Activated effector memory CD4-positive, alpha-beta T cell treated with Interleukin-2 at 50 U/mL for 16 hours (primary cell): ENCODE data around the gene KIF16B.
"Not testable (repeated sequence)": the region's sequence is repeated elsewhere in the genome, so short reads cannot be mapped to it uniquely, and the experiment has no call there.

ENCODE experiments used
- DNase-seq: peaks from one replicate; pipeline ENCODE4 v3.0.0-alpha.2; 2020

Gene KIF16B

DNA sequence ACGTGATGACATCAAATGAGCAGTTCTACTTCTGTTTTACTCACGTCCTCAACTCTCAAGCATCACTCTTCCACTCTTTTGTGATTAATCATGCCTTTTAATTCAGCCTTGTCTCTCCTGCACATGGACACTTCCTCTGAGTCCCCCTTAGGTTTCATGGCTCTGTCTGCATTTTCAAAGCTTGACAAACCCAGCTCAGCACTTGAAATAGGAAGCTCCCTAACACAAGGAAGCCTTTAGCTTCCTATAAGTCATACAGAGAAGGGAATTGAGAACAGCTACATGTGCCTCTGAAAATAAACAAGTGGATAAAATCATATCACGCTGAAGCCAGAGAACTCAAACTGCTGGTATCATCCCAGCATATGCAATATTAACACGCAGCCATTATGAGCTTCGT is 21.2 kb downstream of the KIF16B start:
- no peak for DNase-seq

DNA sequence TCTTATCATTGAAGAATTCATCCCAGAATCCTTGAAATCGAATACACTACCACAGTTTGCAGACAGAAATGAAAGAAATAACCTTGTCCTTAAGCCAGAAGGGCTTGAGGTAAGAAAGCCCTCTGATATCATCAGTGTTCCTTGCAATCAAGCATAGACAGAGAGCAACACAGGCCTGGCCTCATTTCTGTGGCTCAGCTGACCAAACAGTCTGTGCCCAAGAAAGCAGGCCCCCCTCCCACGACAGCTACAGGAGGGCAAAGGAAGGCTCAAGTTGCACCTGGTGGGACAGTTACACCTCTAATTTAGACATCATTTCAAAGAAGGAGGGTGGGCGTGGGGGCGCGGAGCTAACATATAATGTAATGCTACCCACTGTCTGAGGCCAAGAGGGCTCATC is 21.6 kb downstream of the KIF16B start:
- DNase-seq: no peak

DNA sequence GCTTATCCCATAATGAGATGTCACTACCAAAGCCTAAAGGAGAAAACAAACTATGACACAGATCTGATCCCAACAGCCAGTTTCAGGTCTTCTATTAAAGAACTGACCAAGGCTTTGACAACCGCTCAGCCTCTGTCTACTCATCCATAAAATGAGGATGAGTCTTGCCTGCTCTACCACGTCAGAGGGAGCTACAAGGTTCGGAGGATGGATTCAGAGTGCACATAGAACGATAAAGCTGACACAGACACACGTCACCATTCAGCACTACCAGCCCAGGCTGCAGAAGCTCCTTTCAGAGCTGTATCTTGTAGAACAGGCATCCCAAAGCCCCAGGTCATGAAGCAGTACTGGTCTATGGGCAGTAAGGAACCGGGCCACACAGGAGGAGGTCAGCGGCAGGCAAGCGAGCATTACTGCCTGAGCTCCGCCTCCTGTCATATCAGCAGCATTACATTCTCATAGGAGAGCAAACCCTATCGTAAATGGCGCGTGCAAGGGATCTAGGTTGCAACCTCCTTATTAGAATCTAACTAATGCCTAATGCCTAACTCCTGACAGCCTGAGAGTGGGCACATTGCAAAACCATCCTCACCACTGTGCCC is 25.1 kb downstream of the KIF16B start:
- no peak for DNase-seq

DNA sequence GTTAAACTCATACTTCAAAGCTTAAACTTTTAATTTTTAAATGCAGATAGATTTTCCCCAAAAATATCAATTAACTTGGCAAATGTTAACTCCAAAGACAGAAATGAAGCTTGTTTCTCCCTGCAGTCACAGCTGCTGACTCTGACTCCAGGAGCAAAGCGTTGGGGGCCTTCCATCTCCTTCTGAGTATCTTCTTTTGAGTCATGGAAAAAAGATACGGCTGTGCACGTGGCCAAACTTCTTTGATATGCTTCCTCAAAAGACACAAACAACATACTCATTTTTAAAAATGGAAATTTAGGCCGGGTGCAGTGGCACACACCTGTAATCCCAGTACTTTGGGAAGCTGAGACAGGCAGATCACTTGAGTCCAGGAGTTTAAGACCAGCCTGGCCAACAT is 28.3 kb downstream of the KIF16B start:
- no peak for DNase-seq

DNA sequence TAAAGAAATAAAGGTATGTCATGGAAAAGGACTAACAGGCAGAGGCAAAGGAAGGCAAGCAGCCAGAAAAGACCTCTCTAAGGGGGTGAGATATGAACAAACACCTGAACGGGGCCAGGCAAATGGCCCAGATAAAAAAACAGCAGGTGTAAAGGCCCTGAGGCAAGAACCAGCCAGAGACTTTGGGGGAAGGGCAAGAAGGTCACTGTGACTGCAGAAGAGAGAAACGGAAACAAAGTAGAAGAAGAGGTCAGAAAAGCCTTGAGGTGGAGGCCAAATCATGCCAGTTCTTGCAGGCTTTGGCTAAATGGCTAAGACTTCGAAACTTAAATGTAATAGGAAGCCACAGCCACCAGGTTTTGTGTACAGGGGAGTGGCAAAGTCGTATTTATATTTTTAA is 30.8 kb downstream of the KIF16B start:
- no peak for DNase-seq

DNA sequence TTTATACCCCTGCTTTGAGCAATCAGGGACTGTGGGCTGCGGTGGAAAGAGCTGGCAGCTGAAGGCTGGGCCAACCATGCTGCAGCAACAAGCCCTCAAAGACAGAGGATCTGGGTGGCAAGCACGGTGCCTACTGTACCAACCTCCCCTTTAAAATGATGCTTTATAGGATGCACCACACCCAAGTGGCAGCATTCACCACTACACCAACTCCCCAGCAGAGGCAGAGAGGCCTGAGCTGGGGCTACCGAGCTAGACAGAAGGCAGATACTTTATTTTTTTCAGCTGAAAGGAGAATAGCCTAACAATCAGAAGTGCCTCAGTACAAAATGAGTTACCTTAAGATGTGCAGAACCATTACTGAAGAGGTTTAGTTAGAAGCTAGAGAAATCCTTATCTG is 31.4 kb downstream of the KIF16B start:
- no peak for DNase-seq

DNA sequence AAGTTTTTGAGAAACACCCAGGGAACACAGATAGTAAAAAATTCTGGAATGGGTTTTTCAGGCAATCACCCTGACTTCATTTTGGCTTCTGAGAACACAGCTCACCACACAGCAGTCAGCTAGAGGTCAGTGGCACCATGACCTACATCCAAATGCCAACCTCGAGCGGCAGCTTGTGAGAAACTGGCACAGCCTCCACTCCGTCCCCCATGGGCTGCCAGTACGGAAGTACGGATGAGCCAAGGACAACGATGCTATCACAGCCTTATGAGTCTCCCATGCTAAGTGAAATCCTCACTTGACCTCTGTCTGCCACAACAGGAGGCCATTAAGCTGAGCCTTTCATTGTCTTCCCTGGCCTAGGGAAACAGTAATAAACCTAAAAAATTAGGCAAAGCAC is 32.0 kb downstream of the KIF16B start:
- DNase-seq: no peak

DNA sequence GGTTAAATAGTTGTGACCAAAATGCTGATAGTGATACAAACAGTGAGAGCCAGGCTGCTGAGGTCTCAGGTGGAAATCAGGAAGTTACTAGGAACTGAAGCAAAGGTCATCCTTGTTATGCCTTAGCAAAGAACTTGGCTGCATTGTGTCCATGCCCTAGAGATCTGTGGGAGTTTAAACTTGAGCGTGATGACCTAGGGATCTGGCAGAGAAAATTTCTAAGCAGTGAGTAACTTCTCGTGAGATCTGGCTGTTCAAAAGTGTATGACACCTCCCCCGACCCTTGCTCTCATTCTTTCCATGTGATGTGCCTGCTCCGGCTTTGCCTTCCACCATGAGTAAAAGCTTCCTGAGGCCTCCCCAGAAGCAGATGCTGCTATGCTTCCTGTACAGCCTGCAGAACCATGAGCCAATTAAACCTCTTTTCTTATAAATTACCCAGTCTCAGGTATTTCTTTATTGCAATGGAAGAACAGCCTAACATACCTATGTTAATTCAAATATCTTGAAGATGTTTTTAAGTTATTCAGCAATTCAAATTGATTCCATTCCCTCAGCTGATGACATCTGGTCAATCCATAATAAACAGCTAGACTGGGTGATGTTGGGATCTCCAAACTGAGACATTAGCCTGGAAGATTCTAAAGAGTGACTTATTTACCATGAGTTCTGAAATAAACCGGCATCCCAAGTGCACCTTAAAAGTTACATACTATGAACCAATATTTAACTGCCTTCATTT is 33.8 kb downstream of the KIF16B start:
- no peak for DNase-seq

DNA sequence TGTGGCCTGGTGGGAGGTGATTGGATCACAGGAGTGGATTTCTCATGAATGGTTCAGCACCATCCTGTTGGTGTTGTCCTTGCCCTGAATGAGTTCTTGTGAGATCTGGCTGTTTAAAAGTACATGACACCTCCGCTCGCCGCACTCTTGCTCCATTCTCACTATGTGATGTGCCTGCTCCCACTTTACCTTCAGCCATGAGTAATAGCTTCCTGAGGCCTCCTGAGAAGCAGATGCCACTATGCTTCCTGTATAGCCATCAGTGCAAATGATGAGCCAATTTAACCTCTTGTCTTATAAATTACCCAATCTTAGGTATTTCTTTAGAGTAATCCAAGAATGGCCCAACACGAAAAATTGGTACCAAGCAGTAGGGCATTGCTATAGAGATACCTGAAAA is 34.5 kb downstream of the KIF16B start:
- DNase-seq: no peak

DNA sequence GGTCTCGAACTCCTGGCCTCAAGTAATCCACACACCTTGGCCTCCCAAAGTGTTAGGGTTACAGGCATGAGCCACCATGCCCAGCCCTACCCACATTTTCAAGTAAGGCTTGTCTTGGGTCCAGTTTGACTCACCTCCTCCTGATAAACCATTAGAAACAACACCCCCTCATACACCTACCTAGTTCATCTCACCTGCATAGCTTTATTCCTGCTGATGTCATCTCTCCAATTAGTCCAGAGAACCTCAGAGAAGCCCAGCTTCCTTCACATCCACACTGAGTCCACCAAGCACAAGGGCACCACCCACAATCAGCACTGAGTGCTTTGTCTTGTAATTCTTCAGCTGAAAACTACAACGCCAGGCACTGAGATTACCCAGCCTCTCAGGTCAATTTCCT is 35.3 kb downstream of the KIF16B start:
- DNase-seq: no peak

DNA sequence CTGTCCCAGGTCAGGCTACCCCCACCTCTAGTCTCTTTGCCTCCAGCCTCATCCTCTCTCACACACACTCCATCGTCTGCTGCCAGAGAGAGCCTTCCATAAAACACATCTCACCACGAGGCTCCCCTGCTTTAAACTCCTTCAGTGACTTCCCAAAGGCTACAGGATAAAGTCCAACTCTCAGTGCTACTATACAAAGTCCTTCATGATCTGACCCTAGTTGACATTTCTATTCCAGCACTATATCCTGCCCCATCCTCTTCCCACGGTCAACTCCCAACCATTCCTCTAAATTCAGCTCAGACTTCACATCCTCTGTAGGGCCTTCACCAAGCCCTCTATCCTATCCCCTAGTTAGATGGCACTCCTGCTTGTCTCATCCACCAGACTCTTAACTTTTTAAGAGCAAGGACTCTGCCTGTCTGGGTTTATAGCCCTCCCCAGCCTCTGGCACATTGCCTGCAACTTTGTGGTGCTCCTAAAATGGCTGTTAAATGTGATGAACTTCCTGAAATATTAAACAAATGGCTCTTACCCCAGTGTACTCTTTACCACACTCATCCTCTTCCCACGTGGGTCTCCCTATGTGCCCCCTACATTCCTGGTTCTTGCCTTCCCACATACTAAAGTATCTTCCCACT is 36.1 kb downstream of the KIF16B start:
- DNase-seq: no peak

DNA sequence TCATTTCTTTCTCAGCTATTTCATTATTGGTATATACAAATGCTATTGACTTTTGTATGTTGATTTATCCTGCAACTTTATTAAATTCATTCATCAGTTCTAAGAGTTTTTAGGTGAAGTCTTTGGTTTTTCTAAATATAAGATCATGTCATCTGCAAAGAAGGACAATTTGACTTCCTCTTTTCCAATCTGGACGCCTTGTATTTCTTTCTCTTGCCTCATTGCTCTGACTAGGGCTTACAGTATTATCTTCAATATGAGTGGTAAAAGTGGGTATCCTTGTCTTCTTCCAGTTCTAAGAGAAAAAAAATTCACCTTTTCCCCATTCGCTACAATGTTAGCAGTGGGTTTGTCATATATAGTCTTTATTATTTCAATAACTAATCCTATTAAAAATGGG is 38.0 kb downstream of the KIF16B start:
- no peak for DNase-seq

DNA sequence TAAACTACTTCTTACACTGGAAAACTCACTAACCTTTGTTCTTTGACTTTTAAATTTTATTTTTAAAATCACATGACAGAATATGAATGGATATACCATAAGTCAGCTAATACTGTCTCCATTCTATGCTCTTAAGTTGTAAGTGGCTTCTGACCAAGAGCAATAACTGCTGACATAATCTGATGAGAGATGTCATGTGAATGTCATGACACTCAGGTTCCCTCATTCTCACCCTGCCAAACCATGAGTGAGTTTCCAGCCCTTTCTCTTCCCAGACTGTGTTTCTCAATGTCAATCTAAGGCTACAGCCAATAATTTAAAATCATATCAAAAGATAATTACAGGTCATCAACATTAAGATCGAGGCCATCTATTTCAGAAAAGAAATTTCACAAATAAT is 39.7 kb downstream of the KIF16B start:
- no peak for DNase-seq

DNA sequence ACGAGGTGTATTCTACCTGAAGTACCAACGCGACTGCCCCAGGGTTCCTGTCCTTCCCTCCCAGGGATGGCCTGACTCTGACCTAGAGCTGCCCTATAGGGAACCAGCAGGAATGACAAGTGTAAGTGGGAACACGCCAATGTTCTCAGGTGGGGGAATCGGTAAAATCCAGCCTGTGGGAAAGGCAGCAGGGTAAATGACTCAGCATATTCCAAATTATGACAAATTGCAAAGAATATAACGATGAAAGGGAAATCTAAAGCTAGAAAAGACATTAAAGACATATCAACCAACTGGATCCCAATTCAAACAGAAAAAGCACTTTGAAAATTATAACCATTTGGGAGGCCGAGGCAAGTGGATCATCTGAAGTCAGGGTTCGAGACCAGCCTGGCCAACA is 41.8 kb downstream of the KIF16B start:
- no peak for DNase-seq

DNA sequence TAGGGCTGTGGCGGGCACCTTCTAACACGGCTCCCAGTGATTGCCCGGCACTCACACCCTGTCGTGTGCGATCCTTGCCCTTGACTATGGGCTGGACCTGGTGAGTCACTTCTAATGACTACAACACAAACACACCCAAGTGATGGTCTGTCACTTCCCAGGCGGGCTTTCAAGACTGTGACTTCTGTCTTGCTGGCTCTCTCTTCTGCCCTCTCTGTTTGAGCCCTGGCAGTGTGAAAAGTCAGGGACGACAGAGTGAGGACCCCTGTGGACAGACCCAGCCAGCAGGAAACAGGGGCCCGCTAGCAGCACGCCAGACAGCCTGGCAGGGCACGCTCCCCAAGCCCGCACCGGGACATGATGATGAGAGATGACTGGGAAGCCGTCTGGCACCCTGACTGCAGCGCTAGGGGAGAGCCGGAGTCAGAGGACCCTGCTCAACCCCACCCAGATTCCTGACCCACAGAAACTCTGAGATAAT is 43.0 kb downstream of the KIF16B start:
- DNase-seq: no peak

DNA sequence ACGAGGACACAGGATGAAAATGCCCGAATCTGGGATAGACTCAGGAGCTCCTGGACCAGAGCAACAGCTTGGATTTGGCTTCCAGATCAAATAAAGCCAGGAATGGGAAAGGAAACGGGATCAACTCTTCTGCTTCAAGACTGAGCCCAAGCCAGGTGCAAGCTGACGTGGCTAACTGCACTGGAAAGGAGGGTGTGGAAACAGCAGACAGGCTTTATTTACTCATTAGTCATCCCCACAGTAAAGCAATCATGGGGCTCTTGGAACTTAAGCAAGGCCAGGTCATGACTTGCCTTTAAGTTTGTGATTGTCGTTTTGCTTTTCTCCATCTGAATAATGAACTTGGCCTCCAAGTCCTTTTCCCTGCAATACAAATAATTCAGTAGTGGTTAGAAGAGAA is 45.2 kb downstream of the KIF16B start:
- no peak for DNase-seq

DNA sequence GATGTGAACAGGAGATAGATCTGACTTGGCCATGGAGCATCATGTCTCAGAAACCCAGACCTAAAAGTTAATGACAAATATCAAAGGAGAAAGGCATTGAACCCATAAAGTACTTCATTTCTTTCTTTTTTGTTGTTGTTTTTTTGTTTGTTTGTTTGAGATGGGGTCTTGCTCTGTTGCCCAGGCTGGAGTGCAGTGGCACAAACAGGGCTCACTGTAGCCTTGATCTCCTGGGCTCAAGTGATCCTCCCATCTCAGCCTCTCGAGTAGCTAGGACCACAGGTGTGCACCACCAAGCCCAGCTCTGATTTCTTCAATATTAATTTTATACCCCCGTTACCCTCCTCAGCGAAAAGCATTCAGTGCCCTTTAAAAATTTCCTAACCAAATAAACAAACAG is 45.8 kb downstream of the KIF16B start:
- DNase-seq: no peak

DNA sequence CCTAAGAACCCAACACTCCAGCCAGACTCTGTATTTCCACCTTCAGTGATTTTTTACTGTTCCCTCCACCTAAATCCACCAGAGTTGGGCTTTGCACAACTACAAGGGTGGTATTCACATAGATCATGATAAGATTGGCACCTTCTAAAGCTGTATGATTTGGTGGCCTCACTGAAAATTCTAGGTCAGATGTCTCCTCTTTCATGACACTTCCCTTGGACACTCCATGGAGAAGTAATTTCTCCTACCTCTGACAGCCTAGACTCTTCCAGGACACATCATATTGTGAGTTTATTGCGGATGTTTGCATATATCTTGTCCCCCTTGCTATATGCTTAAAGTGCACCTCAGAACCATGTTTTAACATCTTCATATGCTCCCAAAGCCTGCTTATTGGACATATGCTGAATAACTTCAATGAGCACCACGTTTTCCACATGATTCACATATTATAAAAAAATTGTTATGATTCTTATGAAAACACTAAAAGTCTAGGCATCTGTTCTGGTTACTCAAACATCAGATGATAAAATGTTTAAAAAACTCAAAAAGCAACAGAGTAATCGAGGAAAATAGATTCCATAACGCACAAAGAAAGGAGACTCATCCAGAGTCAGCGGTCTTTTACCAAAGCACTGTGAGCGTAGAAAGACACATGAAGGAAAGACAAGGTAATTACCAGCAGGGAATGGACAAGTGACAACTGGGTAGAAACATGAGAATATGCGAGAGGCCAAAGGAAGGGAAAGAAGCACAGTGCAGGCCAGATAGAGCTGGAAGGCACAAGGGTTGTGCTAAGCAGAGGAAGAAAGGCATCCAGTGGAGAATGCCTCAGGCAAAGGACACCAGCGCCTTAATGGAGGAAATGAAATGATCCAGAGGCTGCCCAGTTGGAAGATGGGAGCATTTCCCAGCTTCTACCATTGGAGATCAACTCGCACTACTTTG is 46.5 kb downstream of the KIF16B start:
- no peak for DNase-seq

DNA sequence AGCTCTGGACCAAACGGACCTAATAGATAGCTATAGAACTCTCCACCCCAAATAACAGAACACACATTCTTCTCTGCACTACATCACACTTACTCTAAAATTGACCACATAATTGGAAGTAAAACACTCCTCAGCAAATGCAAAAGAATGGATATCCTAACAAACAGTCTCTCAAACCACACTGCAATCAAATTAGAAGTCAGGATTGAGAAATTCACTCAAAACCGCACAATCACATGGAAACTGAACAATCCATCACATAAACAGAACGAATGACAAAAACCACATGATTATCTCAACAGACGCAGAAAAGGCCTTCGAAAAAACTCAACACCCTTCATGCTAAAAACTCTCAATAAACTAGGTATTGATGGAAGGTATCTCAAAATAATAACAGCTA is 50.6 kb downstream of the KIF16B start:
- DNase-seq: not testable (repeated sequence)

DNA sequence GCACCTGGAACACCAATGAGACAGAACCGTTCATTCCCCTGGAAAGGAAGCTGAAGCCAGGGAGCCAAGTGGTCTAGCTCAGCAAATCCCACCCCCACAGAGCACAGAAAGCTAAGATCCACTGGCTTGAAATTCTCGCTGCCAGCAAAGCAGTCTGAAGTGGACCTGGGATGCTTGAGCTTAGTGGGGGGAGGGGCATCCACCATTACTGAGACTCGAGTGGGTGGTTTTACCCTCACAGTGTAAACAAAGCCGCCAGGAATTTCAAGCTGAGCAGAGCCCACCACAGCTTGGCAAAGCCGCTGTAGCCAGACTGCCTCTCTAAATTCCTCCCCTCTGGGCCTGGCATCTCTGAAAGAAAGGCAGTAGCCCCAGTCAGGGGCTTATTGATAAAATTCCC is 53.1 kb downstream of the KIF16B start:
- DNase-seq: no peak

DNA sequence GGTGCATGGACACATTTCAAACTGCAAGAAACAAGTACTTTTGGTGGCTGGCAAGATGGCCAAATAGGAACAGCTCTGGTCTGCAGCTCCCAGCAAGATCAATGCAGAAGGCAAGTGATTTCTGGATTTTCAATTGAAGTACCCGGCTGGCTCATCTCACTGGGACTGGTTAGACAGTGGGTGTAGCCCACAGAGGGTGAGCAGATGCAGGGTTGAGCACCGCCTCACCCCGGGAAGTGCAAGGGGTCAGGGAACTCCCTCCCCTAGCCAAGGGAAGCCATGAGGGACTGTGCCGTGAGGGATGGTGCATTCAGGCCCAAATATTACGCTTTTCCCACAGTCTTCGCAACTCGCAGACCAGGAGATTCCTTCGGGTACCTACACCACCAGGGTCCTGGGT is 53.6 kb downstream of the KIF16B start:
- DNase-seq: not testable (repeated sequence)

DNA sequence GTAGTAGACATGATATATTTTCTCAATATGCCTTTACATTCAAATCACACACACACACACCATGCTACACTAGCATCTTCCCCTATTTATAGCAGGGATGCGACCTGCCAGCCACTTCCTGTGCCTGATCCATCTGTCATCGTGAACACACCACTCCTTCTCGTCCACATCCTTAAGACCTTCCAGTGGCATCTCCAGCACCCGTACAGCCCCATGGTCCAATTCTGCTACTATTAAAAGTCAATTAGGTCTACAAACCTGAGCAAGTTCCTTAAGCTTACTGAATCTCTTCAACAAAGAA is 54.5 kb downstream of the KIF16B start:
- no peak for DNase-seq
